PC-9 (cell line): ENCODE data around the gene CLCN6. TPM values are rescaled to one million over a fixed set of nuclear protein-coding genes. Genes with fewer than 3 reads are reported as not detected.

ENCODE experiments used
- BruUV-seq: library from RNA; stranded (reverse); fragments of 400-500 nt; replicated peaks from 2 replicates; lab custom pipeline; 2021; lab: Mats Ljungman, UMichigan
- CTCF ChIA-PET: fragments of 300-600 bp; sonication (Branson Sonifier 250); formaldehyde crosslinking; loops from one replicate; lab custom pipeline; 2022; ENCODE audit warnings: antibody characterized with exemption; lab: Charles Lee
- POLR2A ChIA-PET: fragments of 300-600 bp; sonication (Branson Sonifier 250); formaldehyde crosslinking; loops from one replicate; lab custom pipeline; 2022; ENCODE audit warnings: antibody characterized with exemption; ENCODE audit not compliant: unreplicated experiment; lab: Charles Lee
- DNase-seq, 2 experiments: peaks; one replicate each; pipeline versions ENCODE4 v3.0.0 to v3.0.0-alpha.2; 2015 to 2022; ENCODE audit warnings: mixed read lengths in 1 of 2
- H2AFZ ChIP-seq: fragments of 200-600 bp; sonication (generic); 2 replicates; pipeline ENCODE4 v1.8.1; 2017; ENCODE audit warnings: antibody characterized with exemption
- H3F3A ChIP-seq: fragments of 200-600 bp; sonication (generic); 2 replicates; pipeline ENCODE4 v1.8.1; 2017; ENCODE audit warnings: antibody characterized with exemption, mild to moderate bottlenecking, low read depth; ENCODE audit not compliant: insufficient read depth
- H3K27ac ChIP-seq: fragments of 200-600 bp; sonication (generic); 2 replicates; pipeline ENCODE4 v1.6.1; 2016; ENCODE audit warnings: mixed run types
- H3K27me3 ChIP-seq: fragments of 200-600 bp; sonication (generic); 2 replicates; pipeline ENCODE4 v1.6.1; 2016; ENCODE audit warnings: low read depth, mixed run types; ENCODE audit not compliant: insufficient read depth
- H3K36me3 ChIP-seq: fragments of 200-600 bp; sonication (generic); 2 replicates; pipeline ENCODE4 v1.6.1; 2016; ENCODE audit warnings: low read depth, mixed run types
- H3K4me1 ChIP-seq: fragments of 200-600 bp; sonication (generic); replicated peaks from 2 replicates; pipeline ENCODE4 v1.6.1; 2016; ENCODE audit warnings: mixed run types; ENCODE audit not compliant: insufficient read depth
- H3K4me2 ChIP-seq: fragments of 200-600 bp; sonication (generic); 2 replicates; pipeline ENCODE4 v1.6.1; 2017; ENCODE audit warnings: mixed run types
- H3K4me3 ChIP-seq: fragments of 200-600 bp; sonication (generic); 2 replicates; pipeline ENCODE4 v1.6.1; 2016; ENCODE audit warnings: mixed run types
- H3K79me2 ChIP-seq: fragments of 200-600 bp; sonication (generic); 2 replicates; pipeline ENCODE4 v1.6.1; 2017; ENCODE audit warnings: low read depth, mixed run types
- H3K9me2 ChIP-seq: fragments of 200-600 bp; sonication (generic); 2 replicates; pipeline ENCODE4 v1.8.1; 2017; ENCODE audit warnings: mild to moderate bottlenecking; ENCODE audit not compliant: insufficient read depth
- H3K9me3 ChIP-seq: fragments of 200-600 bp; sonication (generic); 2 replicates; pipeline ENCODE4 v1.8.1; 2016; ENCODE audit warnings: low read depth; ENCODE audit not compliant: insufficient read depth
- H4K20me1 ChIP-seq: fragments of 200-600 bp; sonication (generic); 2 replicates; pipeline ENCODE4 v1.8.1; 2017; ENCODE audit not compliant: insufficient read depth
- EZH2 ChIP-seq: fragments of 200-600 bp; sonication (generic); IDR thresholded peaks from 2 replicates; pipeline ENCODE4 v1.8.0; 2017; ENCODE audit warnings: antibody characterized with exemption, low read depth
- intact Hi-C: fragments of 100-400 bp; cut with micrococcal nuclease; formaldehyde crosslinking; loops from one replicate; pipeline ENCODE4 v1.10.0; 2022; ENCODE audit not compliant: unreplicated experiment
- total RNA-seq: library from RNA; stranded (reverse); gene quantifications from 2 replicates; pipeline ENCODE4 v1.2.3, GENCODE V29; 2021
- TF ChIP-seq, protein P1 (sequence below): fragments of 200-600 bp; sonication (generic); conservative IDR thresholded peaks from 2 replicates; pipeline ENCODE4 v1.6.1; 2017; ENCODE audit warnings: mixed run types, antibody characterized with exemption, mild to moderate bottlenecking, moderate library complexity

CLCN6 gene
- total RNA-seq, 1 experiment from 2014 or later: 16.7 TPM

DNA sequence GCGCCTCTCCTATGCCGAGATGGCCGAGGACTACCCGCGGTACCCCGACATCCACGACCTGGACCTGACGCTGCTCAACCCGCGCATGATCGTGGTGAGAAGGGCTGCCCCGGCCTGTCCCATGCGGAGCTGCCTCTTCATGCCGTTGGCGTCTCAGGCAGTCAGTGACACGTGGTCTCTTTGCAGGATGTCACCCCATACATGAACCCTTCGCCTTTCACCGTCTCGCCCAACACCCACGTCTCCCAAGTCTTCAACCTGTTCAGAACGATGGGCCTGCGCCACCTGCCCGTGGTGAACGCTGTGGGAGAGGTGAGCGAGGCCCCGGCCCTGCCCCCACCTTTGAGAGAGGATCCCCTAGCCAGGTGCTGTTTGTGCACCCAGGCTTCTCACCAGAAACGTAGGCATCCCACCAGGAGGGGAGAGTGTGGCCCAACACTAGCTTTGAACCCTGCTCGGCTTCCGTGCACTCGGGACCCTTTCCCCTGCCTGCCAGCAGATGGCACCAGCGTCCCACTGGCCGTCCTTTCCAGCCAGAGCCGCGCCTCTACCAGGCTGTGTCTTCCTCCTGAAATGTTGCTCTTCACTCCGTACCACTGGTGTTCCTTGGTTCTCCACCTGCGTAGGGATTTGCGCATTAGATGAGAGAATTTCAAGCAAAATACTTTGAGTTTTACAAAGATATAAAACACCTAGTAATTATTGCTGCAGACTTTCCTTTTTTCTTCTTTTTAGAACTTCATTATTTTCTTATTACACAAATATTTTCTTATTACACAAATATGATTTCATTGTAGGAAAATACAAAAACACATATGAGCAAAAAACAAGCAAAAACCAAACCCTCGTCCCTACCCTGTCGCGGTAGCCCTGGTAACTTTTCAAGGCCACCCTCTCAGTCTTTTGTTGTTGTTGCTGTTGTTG, 32.6 kb downstream of the CLCN6 start:
- no TSS peak for BruUV-seq
- POLR2A ChIA-PET: interaction anchor here (0.5 to 0.6 kb wide), 2 partner anchors 69 to 88 kb away, joined by 4 to 6 read pairs; partner anchors contain the start of gene KIAA2013
- intact Hi-C loops: loop anchor here (1.0 to 10.0 kb wide), 5 partner anchors 56 to 366 kb away; partner anchors contain the start of gene MFN2

DNA sequence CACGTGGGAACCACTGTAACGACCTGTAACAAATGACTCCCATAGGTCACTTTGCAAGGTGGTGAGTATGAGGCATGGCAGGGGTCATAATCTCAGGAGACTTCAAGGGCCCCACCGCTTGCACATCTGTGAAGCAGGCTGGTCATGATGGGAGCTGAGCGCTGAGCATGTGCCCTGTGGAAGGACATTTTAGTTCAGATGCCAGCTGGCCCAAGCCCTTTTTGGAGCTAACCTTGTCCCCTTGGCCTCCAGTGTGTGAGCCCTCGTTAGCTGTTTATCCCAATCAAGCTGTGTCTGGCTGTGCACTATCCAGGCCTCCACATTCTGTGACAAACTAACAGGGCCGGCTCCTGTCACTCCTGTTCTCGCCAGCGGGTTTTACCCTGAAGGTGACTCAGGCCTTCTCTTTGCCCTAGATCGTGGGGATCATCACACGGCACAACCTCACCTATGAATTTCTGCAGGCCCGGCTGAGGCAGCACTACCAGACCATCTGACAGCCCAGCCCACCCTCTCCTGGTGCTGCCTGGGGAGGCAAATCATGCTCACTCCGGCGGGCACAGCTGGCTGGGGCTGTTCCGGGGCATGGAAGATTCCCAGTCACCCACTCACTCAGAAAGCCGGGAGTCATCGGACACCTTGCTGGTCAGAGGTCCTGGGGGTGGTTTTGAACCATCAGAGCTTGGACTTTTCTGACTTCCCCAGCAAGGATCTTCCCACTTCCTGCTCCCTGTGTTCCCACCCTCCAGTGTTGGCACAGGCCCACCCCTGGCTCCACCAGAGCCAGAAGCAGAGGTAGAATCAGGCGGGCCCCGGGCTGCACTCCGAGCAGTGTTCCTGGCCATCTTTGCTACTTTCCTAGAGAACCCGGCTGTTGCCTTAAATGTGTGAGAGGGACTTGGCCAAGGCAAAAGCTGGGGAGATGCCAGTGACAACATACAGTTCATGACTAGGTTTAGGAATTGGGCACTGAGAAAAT, 34.0 kb downstream of the CLCN6 start:
- Histone ChIP-seq H3K4me1 (no peaks in the 10 kb centered on the region), H3K9me3 (no peaks in the 10 kb centered on the region), H2AFZ (no peak overlapping the region), H3K4me2 (no peak overlapping the region), H3K9me2 (no peaks in the 10 kb centered on the region), H3K27me3 (no peaks in the 10 kb centered on the region), H3K27ac (no peak overlapping the region), H3K36me3 (no peaks in the 10 kb centered on the region), H3K79me2 (no peaks in the 10 kb centered on the region), H4K20me1 (no peaks in the 10 kb centered on the region), H3F3A (no peaks in the 10 kb centered on the region), H3K4me3 (no peak overlapping the region)
- CTCF ChIA-PET: no interaction called here
- intact Hi-C loops: loop anchor here (5.0 to 10.0 kb wide), 2 partner anchors 142 to 365 kb away; partner anchors contain the start of gene MFN2
- no peak for TF ChIP-seq EZH2
- TF ChIP-seq, protein P1, sequence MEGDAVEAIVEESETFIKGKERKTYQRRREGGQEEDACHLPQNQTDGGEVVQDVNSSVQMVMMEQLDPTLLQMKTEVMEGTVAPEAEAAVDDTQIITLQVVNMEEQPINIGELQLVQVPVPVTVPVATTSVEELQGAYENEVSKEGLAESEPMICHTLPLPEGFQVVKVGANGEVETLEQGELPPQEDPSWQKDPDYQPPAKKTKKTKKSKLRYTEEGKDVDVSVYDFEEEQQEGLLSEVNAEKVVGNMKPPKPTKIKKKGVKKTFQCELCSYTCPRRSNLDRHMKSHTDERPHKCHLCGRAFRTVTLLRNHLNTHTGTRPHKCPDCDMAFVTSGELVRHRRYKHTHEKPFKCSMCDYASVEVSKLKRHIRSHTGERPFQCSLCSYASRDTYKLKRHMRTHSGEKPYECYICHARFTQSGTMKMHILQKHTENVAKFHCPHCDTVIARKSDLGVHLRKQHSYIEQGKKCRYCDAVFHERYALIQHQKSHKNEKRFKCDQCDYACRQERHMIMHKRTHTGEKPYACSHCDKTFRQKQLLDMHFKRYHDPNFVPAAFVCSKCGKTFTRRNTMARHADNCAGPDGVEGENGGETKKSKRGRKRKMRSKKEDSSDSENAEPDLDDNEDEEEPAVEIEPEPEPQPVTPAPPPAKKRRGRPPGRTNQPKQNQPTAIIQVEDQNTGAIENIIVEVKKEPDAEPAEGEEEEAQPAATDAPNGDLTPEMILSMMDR: no peak
- DNase-seq: no peak
- no TSS peak for BruUV-seq
- POLR2A ChIA-PET: interaction anchor here (0.5 to 0.7 kb wide), 2 partner anchors 9 to 68 kb away, joined by 3 to 4 read pairs; no protein-coding TSS in a partner anchor

More for the DNA sequence above, 32.6 kb downstream of the CLCN6 start:
- H3K9me2 ChIP-seq: no peaks in the 10 kb centered on the region
- no peaks in the 10 kb centered on the region for H4K20me1 ChIP-seq
- H3K4me2 ChIP-seq: no peak overlapping the region
- H2AFZ ChIP-seq: no peak overlapping the region
- TF ChIP-seq, protein P1: peak; percentile 87
- no peak for TF ChIP-seq EZH2
- H3K9me3 ChIP-seq: no peaks in the 10 kb centered on the region
- H3F3A ChIP-seq: no peaks in the 10 kb centered on the region
- H3K27me3 ChIP-seq: no peaks in the 10 kb centered on the region
- H3K4me3 ChIP-seq: no peak overlapping the region
- CTCF ChIA-PET: interaction anchor here (0.6 to 1.0 kb wide), 3 partner anchors 53 to 144 kb away, joined by 3 to 7 read pairs (median 6); no protein-coding TSS in a partner anchor
- H3K27ac ChIP-seq: no peak overlapping the region
- H3K79me2 ChIP-seq: no peaks in the 10 kb centered on the region
- no peaks in the 10 kb centered on the region for H3K36me3 ChIP-seq
- no peaks in the 10 kb centered on the region for H3K4me1 ChIP-seq
- DNase-seq: peak in 1 of 2 experiments; percentile 66
